Activated naive CD4-positive, alpha-beta T cell treated with anti-CD3 and anti-CD28 coated beads, Interleukin-2, amount 50 U/mL, for 16 hours (primary cell): ENCODE measurements around the gene ADCYAP1.

Source experiments
- DNase-seq: peaks from one replicate; pipeline ENCODE4 v3.0.0-alpha.2; 2020

Gene ADCYAP1

GRCh38 chr18:911025-911424, 6.4 kb downstream of the ADCYAP1 start:
- no peak for DNase-seq

DNA sequence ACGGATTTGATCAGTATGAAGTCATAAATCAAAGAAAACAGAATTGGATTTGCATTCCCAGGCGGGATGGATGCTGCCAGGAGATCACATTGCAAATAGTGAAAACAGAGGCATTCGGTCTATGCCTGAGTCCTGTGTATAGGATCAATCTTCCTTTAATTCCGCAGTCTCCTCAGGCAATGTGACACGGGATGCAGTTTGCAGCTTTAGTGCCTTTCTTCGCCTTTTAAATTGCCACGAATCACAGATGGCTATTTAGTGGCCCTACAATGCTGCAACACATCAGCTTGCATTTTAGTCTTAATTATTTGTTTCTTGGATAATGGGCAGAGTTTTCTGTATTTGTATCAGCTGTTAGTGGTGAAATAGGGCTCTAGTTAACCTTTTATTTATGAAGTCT, 6.8 kb downstream of the ADCYAP1 start:
- DNase-seq = no peak

GRCh38 chr18:916562-916961, 11.9 kb downstream of the ADCYAP1 start:
- DNase-seq = no peak

- no peak for DNase-seq
Observed at GRCh38 chr18:919078-919477, 14.4 kb downstream of the ADCYAP1 start.

GRCh38 chr18:923144-923866, 18.6 kb downstream of the ADCYAP1 start:
- DNase-seq = no peak

- DNase-seq = no peak
Observed at GRCh38 chr18:924987-925386, 20.3 kb downstream of the ADCYAP1 start.

DNA sequence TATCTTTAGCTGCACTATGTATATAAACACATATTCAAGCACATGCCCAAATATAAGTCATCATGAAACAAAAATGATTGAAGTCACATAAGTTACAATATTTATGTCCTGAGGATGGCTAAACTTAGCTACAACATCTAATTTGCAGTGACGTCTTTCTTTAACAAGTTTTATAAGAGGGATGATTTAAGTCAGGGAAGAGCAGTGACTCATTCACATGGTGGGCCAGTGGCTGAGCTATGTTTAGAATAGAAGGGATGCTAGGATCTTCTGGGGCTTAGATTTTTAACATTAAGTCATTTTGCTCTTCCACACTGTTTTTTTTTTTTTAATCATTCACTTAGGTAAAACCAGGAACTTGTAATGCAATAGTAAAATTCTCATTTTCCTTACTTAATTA, 22.3 kb downstream of the ADCYAP1 start:
- DNase-seq = no peak

GRCh38 chr18:933082-933481, 28.4 kb downstream of the ADCYAP1 start:
- DNase-seq = no peak

DNA sequence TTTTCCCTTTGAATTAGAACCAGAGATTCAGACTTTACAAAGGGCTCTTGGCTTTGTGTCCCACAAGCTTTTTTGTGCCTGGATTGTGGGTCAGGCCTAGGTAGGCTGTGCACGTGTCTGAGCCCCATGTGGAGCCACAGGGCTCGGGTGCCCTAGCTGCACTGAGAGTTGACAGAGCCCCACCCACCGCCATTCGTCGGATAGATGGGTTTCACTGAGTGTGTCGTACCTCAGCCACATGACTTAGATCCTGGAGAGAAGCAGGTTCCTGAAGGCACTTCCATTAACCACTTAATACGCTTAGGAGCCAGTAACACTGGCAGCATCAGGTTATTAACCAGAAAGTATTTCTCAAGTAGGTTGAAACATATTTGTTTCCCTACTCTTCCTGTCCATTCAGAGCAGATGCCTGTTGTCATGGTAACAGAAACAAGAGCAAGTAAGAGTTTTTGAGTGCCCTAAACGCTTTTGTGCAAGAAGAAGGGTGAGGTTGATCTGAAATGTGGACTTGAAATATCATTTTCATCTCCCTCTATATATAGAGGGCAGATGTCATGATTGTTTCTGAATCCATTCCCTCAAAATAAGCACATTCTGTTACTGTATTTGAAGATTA, 30.0 kb downstream of the ADCYAP1 start:
- DNase-seq = no peak

- no peak for DNase-seq
Observed at GRCh38 chr18:936941-937340, 32.3 kb downstream of the ADCYAP1 start.

- DNase-seq = no peak
Observed at GRCh38 chr18:939166-939565, 34.5 kb downstream of the ADCYAP1 start.

DNA sequence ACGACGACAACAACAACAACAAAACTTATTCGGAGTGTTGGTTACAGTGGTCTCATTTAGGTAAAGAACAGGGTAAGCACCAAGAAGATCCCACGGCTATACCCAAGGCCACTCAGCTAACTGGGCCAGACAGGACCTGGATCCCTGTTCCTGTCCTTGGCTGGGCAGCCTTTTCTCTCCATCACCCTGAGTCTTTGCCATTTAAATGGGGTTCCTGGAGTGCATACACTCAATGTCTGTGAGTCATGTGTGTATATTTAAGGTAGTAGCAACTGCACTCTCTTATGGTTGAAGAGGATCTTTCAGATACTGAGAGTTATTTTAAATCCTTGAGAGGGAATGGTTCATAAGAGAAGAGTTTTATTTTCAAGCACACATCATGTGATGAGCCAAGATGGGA, 35.3 kb downstream of the ADCYAP1 start:
- DNase-seq = no peak

DNA sequence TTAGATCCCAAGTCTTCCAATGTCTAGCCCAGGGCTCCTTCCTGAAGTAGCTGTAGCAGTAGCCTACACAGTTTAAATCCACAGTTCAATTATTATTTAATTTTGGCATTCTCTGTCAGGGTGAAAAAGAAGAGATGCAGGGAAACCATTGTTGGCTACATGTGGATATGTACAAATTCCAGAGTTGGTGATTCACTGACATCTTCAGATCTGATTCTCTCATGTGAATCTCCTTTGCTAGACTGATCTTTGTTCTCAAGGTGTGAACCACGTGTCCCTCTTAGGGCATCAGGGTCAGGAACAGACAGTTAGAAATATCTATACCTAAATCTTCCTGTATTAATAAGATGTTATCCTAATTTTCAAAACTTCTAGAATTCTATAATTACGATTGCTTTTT, 36.7 kb downstream of the ADCYAP1 start:
- no peak for DNase-seq

- DNase-seq = no peak
Observed at GRCh38 chr18:944440-944839, 39.8 kb downstream of the ADCYAP1 start.

DNA sequence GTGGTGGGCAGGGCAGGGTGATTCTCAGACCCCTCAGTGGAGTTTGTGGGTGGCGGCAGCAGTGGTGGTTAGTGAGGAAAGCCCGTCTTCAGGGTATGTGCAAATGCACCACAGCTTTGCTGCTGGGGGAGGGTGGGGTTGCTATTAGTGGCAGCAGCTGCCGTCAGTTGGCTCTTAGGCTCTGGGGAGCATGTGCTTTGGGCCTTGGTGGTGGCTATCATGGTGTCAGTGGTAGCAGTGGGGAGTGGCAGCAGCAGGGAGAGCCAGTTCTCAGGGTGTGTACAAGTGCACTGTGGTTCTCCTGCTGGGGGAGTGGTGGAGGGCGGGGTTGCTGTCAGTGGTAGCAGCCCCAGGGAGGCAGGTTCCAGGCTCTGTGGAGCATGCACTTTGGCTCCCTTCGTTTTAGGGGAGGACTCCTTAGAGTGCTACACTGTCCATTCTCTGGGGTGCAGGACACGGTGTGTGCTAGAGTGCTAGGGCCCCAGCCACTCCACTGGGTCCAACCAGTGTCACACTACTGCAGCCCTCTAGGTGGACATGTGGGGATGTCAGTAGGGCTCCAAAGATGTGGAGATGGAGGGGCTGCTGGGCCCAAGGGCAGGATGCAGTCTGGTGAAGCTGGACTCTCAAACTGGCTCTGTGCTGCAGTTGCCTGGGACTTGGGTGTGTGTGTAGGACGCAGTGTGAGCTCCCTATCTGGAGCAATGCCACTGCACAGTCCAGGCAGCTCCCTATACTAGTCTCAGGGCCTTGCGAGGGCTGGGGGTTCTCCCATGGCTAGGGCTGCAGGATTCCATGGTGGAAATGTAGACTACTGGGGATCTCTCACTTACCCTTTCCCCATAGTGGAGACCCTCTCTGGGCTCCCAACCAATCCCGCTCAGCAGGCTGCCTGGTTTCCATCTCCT, 45.3 kb downstream of the ADCYAP1 start:
- no peak for DNase-seq

- no peak for DNase-seq
Observed at GRCh38 chr18:950882-951495, 46.3 kb downstream of the ADCYAP1 start.

DNA sequence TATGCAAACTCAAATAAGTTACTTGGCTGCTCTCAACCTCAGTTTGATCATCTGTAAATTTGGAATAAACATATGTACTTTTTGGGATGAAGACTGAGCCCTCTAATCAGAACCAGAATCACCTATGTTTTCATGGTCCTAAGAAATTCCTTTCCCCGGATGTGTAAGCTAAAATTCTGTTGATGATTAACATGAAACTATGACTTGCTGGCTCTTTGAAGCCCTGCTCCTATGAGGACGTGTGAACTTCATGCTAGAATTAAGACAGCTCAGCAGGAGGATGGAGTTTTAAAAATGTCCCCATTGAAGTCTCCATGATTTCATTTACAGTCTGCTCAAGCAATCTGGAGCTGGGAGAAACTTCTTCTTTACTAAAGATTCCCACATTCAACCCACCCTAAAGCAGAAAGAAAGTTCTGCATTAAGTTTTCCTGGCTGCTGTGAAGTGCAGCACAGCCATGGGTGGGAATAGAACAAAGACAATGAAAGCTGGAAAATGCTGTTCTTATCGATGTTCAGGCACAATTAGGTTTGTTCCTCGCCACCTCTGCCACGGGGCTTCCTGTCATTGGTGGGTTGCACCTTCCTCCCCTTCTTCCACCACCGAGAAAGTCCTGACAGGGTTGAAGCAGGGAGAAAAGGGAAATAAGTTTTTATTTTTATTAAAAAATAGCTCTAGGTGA, 50.9 kb downstream of the ADCYAP1 start:
- no peak for DNase-seq

DNA sequence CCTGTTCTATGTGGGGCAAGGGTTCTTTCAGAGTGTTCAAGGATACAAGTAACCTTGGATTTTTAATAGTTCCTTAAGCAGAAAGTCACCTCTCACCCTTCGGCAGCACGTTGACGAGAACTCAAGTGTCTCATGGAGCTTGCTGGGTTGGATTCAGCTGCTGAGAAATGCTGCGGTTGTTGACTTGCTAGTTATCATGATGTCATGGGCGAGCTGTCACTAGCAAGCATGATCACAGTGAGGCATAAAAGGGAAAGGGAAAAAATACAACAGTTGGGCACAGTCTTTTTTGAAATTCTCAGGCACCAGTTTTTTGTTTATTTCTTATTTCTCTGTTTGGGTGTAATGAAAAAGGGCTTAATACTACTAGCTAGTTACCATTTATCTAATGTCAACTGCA, 53.2 kb downstream of the ADCYAP1 start:
- no peak for DNase-seq

DNA sequence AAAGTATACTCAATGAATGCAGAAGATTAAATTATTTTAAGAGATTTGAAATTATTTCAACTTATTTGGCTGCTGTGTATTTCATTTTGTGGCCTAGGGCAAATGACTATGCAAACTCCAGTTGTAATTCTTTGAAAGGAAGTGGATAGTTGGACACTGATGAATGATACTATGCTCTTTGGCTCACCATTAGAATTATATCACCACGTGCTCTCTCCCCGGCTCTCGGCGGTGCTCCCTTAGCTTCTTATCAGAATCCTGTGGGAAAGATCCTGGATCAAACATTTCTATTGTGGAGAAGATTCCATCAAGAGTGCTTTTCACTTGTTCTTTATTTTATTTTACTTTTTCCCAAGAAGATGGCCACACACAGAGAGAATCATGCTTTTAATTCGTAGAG, 55.2 kb downstream of the ADCYAP1 start:
- no peak for DNase-seq
